GM12878 (cell line): ENCODE data around the gene GJB6. TPM values are rescaled to one million over a fixed set of nuclear protein-coding genes. Genes with fewer than 3 reads are reported as not detected.

Experiments used
- ATAC-seq: fragments of 200-7000 bp; cut with Tn5 transposase; 3 replicates; pipeline ENCODE4 v1.9.1; 2020; ENCODE audit warnings: mild to moderate bottlenecking, moderate library complexity
- BruUV-seq: library from RNA; stranded (reverse); fragments of 400-500 nt; replicated peaks from 2 replicates; lab custom pipeline; 2021; lab: Mats Ljungman, UMichigan
- CTCF ChIA-PET: fragments of 300-600 bp; sonication (Branson Sonifier 250); formaldehyde crosslinking; extraction: SDS; loops from one replicate; lab custom pipeline; 2021; ENCODE audit warnings: inconsistent platforms; lab: Yijun Ruan, JAX
- POLR2A ChIA-PET: fragments of 350-600 bp; formaldehyde crosslinking; extraction: SDS; loops from one replicate; lab custom pipeline; 2021; ENCODE audit warnings: inconsistent platforms; lab: Charles Lee
- RAD21 ChIA-PET: fragments of 300-600 bp; sonication (Branson Sonifier 250); formaldehyde crosslinking; loops from one replicate; lab custom pipeline; 2023; ENCODE audit warnings: antibody characterized with exemption; ENCODE audit not compliant: unreplicated experiment; lab: Charles Lee
- SMC1A ChIA-PET: fragments of 300-600 bp; sonication (Branson Sonifier 250); formaldehyde crosslinking; loops from one replicate; lab custom pipeline; 2023; ENCODE audit not compliant: unreplicated experiment, uncharacterized antibody; lab: Charles Lee
- DNase-seq: peaks from one replicate; pipeline ENCODE4 v3.0.0-alpha.2; 2011; ENCODE audit warnings: low read depth, low spot score
- FAIRE-seq: peaks from 3 replicates; lab custom pipeline; 2011; peaks lifted over from hg19 to GRCh38; lab: Jason Lieb, UNC
- H2AFZ ChIP-seq: 2 replicates; pipeline ENCODE4 v1.6.0; 2011; ENCODE audit warnings: low read depth, low read length, control low read depth; ENCODE audit not compliant: control insufficient read depth
- H3K27ac ChIP-seq: 2 replicates; pipeline ENCODE4 v1.5.1; 2011; ENCODE audit warnings: control low read depth; ENCODE audit not compliant: control insufficient read depth, insufficient read depth
- H3K27me3 ChIP-seq, 2 experiments: replicated peaks in 1 of 2; 2 replicates each; pipeline versions ENCODE4 v1.6.0 to v1.6.1; 2011; ENCODE audit warnings: low read length in 1 of 2; ENCODE audit not compliant: control insufficient read depth in 2 of 2, insufficient read depth in 2 of 2
- H3K36me3 ChIP-seq, 2 experiments: 2 replicates each; pipeline ENCODE4 v1.5.1; 2011; ENCODE audit warnings: low read length in 1 of 2; ENCODE audit not compliant: control insufficient read depth in 2 of 2, insufficient read depth in 2 of 2
- H3K4me1 ChIP-seq: 2 replicates; pipeline ENCODE4 v1.6.1; 2011; ENCODE audit warnings: mild to moderate bottlenecking, low read length, moderate library complexity, mixed read lengths; ENCODE audit not compliant: control insufficient read depth, insufficient read depth
- H3K4me2 ChIP-seq: 2 replicates; pipeline ENCODE4 v1.6.0; 2011; ENCODE audit warnings: control low read depth; ENCODE audit not compliant: control insufficient read depth, insufficient read depth
- H3K4me3 ChIP-seq: fragments of 200-600 bp; sonication (generic); 2 replicates; pipeline ENCODE4 v1.5.1; 2016
- H3K79me2 ChIP-seq: 2 replicates; pipeline ENCODE4 v1.6.0; 2011; ENCODE audit warnings: low read length; ENCODE audit not compliant: control insufficient read depth, insufficient read depth
- H3K9ac ChIP-seq: 2 replicates; pipeline ENCODE4 v1.8.0; 2011; ENCODE audit warnings: low read length, control low read depth, mixed read lengths; ENCODE audit not compliant: control insufficient read depth, insufficient read depth
- H3K9me3 ChIP-seq: replicated peaks from 3 replicates; pipeline ENCODE4 v1.5.1; 2011; ENCODE audit warnings: mild to moderate bottlenecking, low read length; ENCODE audit not compliant: control insufficient read depth, insufficient read depth
- H4K20me1 ChIP-seq: 2 replicates; pipeline ENCODE4 v1.6.0; 2011; ENCODE audit not compliant: control insufficient read depth, insufficient read depth
- ASH2L ChIP-seq: fragments of 300-600, 200-600 bp; sonication (generic); IDR thresholded peaks from 2 replicates; pipeline ENCODE4 v1.6.1; 2017; ENCODE audit warnings: low read depth, mild to moderate bottlenecking, borderline replicate concordance
- CBFB ChIP-seq: IDR thresholded peaks from 2 replicates; pipeline ENCODE4 v1.6.1; 2016; ENCODE audit warnings: antibody characterized with exemption, low read depth
- CHD4 ChIP-seq: fragments of 200-600 bp; sonication (generic); IDR thresholded peaks from 2 replicates; pipeline ENCODE4 v1.6.1; 2016; ENCODE audit warnings: mild to moderate bottlenecking
- EZH2 ChIP-seq: IDR thresholded peaks from 2 replicates; pipeline ENCODE4 v1.6.1; 2012; ENCODE audit warnings: low read depth, mild to moderate bottlenecking, control low read depth, inconsistent platforms, low read length, borderline replicate concordance; ENCODE audit not compliant: control insufficient read depth
- KAT2A ChIP-seq: conservative IDR thresholded peaks from 2 replicates; pipeline ENCODE4 v1.6.1; 2011; ENCODE audit warnings: low read depth, low read length; ENCODE audit not compliant: control insufficient read depth
- KLF5 ChIP-seq: fragments of 450-650 bp; IDR thresholded peaks from 2 replicates; pipeline ENCODE4 v1.6.1; 2014; ENCODE audit warnings: mild to moderate bottlenecking; ENCODE audit not compliant: partially characterized antibody
- LARP7 ChIP-seq: fragments of 450-650 bp; IDR thresholded peaks from 2 replicates; pipeline ENCODE4 v1.6.1; 2017; ENCODE audit warnings: mild to moderate bottlenecking
- MTA3 ChIP-seq: IDR thresholded peaks from 2 replicates; pipeline ENCODE4 v1.6.1; 2012; ENCODE audit warnings: low read length, inconsistent platforms, borderline replicate concordance
- POLR2A ChIP-seq: IDR thresholded peaks from 2 replicates; pipeline ENCODE4 v1.6.1; 2011; ENCODE audit warnings: low read depth, mild to moderate bottlenecking, low read length
- POLR2AphosphoS2 ChIP-seq: IDR thresholded peaks from 2 replicates; pipeline ENCODE4 v1.6.1; 2011; ENCODE audit warnings: low read depth, mild to moderate bottlenecking, low read length, improper control_type of control experiment, moderate library complexity
- RAD21 ChIP-seq: IDR thresholded peaks from 2 replicates; pipeline ENCODE4 v1.6.1; 2011; ENCODE audit warnings: mild to moderate bottlenecking, low read depth, low read length, moderate library complexity; ENCODE audit not compliant: insufficient read depth
- RFX5 ChIP-seq: IDR thresholded peaks from 2 replicates; pipeline ENCODE4 v1.6.1; 2011; ENCODE audit warnings: low read depth, low read length, improper control_type of control experiment
- SMC3 ChIP-seq: IDR thresholded peaks from 2 replicates; pipeline ENCODE4 v1.6.1; 2011; ENCODE audit warnings: low read length, improper control_type of control experiment, borderline replicate concordance
- SPI1 ChIP-seq: IDR thresholded peaks from 2 replicates; pipeline ENCODE4 v1.6.1; 2011; ENCODE audit warnings: low read depth, mild to moderate bottlenecking, low read length, moderate library complexity, borderline replicate concordance; ENCODE audit not compliant: insufficient read depth
- ZNF384 ChIP-seq: IDR thresholded peaks from 2 replicates; pipeline ENCODE4 v1.6.1; 2012; ENCODE audit warnings: low read depth, mild to moderate bottlenecking, low read length, improper control_type of control experiment, borderline replicate concordance
- WGBS: methylation state at CpG from one replicate; pipeline ENCODE4 v1.1.6; 2016; ENCODE audit warnings: low lambda C conversion rate; ENCODE audit not compliant: insufficient replicate concordance, insufficient coverage; ENCODE audit errors: missing lambda C conversion rate; 5-methylcytosine and 5-hydroxymethylcytosine counted together
- in situ Hi-C: fragments of 300-500 bp; cut with MboI; formaldehyde crosslinking; loops from 9 replicates; pipeline ENCODE4 v1.14.3; 2018; ENCODE audit warnings: mixed read lengths
- intact Hi-C: fragments of 100-400 bp; cut with micrococcal nuclease; formaldehyde crosslinking; loops from one replicate; pipeline ENCODE4 v1.14.2; 2022; ENCODE audit not compliant: unreplicated experiment
- polyA plus RNA-seq, 11 experiments: library from polyadenylated mRNA; depleted of rRNA in 4 of 11; unstranded in 6 of 11; stranded (reverse) in 5 of 11; fragments of >200 nt; fragmentation: Nextera tagmentation in 4 of 11; fragmentation: Illumina TruSeq in 1 of 11; extraction: Ambion mirVana in 4 of 11; extraction: Trizol in 1 of 11; gene quantifications; 1 replicate in 1 of 11; 2 replicates in 10 of 11; pipeline versions ENCODE4 v1.2.1 to v1.2.3, GENCODE V29; 2011 to 2016; ENCODE audit warnings: inconsistent platforms in 2 of 11, missing spikeins in 2 of 11, low read depth in 1 of 11
- total RNA-seq, 4 experiments: library from RNA; depleted of rRNA in 3 of 4; stranded (reverse); fragments of >200 nt in 3 of 4; fragmentation: Illumina TruSeq in 1 of 4; extraction: Trizol in 1 of 4; gene quantifications; 2 replicates each; pipeline versions ENCODE4 v1.2.1 to v1.2.3, GENCODE V29; 2013 to 2021
- TF ChIP-seq, protein P1 (sequence below): IDR thresholded peaks from 2 replicates; pipeline ENCODE4 v1.6.1; 2011; ENCODE audit warnings: mild to moderate bottlenecking, low read depth, low read length, moderate library complexity; ENCODE audit not compliant: insufficient replicate concordance
- TF ChIP-seq, protein P2 (sequence below): fragments of 450-650 bp; IDR thresholded peaks from 2 replicates; pipeline ENCODE4 v1.6.1; 2016; ENCODE audit warnings: mild to moderate bottlenecking
- TF ChIP-seq, protein P3 (sequence below): IDR thresholded peaks from 2 replicates; pipeline ENCODE4 v1.6.1; 2012; ENCODE audit warnings: low read length, inconsistent platforms

GJB6 gene
- total and polyA plus RNA-seq, 10 of the 15 experiments (the other 5 are each of a cell fraction or from before 2014, with no cell fraction given): 0.03 TPM; not detected in 9

DNA sequence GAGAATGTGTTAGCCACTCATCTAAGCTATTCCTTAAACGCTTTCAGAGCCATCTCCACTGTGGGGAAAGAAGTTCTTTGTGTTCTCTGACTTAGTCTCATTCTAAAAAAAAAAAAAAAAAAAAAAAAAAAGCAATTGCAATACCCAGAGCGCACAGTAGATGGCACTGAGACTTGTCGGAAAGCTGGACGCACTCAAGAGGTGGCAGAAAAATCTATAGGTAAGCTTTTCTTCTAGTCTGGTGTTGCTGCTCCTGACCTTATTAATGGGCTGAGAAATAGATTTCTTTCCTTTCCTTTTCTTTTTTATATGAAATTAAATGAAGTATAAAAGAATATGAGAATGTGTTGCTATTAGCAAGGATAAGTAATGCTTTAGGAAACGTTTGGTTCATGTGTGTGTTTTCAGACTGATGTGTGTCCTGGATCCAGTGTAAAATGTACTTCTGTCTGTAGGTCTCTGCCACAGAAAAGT, 34.7 kb downstream of the GJB6 start:
- FAIRE-seq: peak; percentile 77
- H3K9me3 ChIP-seq: no peaks in the 10 kb centered on the region; the same call in 2 of the 3 replicates
- peaks cover 4 to 21% of the 10 kb centered on the region in 2 experiments; a peak in 3 of 4 replicates for H3K27me3 ChIP-seq
- TF ChIP-seq POLR2A: no peak
- no peak for TF ChIP-seq SPI1
- TF ChIP-seq, protein P1, sequence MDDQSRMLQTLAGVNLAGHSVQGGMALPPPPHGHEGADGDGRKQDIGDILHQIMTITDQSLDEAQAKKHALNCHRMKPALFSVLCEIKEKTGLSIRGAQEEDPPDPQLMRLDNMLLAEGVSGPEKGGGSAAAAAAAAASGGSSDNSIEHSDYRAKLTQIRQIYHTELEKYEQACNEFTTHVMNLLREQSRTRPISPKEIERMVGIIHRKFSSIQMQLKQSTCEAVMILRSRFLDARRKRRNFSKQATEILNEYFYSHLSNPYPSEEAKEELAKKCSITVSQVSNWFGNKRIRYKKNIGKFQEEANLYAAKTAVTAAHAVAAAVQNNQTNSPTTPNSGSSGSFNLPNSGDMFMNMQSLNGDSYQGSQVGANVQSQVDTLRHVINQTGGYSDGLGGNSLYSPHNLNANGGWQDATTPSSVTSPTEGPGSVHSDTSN: no peak
- no peak for TF ChIP-seq LARP7
- no peak for TF ChIP-seq EZH2
- TF ChIP-seq ZNF384: peak; percentile 99
- TF ChIP-seq POLR2AphosphoS2: no peak
- no peak for TF ChIP-seq RFX5
- peak; percentile 74 for TF ChIP-seq SMC3
- no peak for TF ChIP-seq CHD4
- TF ChIP-seq CBFB: no peak
- no peak for TF ChIP-seq KAT2A
- TF ChIP-seq RAD21: peak; percentile 85
- TF ChIP-seq MTA3: no peak
- TF ChIP-seq KLF5: no peak
- TF ChIP-seq, protein P2, sequence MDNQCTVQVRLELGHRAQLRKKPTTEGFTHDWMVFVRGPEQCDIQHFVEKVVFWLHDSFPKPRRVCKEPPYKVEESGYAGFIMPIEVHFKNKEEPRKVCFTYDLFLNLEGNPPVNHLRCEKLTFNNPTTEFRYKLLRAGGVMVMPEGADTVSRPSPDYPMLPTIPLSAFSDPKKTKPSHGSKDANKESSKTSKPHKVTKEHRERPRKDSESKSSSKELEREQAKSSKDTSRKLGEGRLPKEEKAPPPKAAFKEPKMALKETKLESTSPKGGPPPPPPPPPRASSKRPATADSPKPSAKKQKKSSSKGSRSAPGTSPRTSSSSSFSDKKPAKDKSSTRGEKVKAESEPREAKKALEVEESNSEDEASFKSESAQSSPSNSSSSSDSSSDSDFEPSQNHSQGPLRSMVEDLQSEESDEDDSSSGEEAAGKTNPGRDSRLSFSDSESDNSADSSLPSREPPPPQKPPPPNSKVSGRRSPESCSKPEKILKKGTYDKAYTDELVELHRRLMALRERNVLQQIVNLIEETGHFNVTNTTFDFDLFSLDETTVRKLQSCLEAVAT: peak; percentile 60
- TF ChIP-seq ASH2L: no peak
- TF ChIP-seq, protein P3, sequence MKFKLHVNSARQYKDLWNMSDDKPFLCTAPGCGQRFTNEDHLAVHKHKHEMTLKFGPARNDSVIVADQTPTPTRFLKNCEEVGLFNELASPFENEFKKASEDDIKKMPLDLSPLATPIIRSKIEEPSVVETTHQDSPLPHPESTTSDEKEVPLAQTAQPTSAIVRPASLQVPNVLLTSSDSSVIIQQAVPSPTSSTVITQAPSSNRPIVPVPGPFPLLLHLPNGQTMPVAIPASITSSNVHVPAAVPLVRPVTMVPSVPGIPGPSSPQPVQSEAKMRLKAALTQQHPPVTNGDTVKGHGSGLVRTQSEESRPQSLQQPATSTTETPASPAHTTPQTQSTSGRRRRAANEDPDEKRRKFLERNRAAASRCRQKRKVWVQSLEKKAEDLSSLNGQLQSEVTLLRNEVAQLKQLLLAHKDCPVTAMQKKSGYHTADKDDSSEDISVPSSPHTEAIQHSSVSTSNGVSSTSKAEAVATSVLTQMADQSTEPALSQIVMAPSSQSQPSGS: no peak

More for the DNA sequence above, 34.7 kb downstream of the GJB6 start:
- ATAC-seq (peak; percentile 64), DNase-seq (no peak)
- Histone ChIP-seq H3K4me2 (no peak overlapping the region), H3K79me2 (no peaks in the 10 kb centered on the region), H3K9ac (no peak overlapping the region), H3K4me1 (peaks cover 6% of the 10 kb centered on the region; the same call in 1 of the 2 replicates), H3K36me3 (no peaks in the 10 kb centered on the region), H4K20me1 (no peaks in the 10 kb centered on the region), H3K4me3 (no peak overlapping the region), H2AFZ (no peak overlapping the region), H3K27ac (no peak overlapping the region)
- CTCF ChIA-PET: interaction anchor here (0.6 to 6.6 kb wide), 24 partner anchors 12 to 729 kb away, joined by 3 to 101 read pairs (median 4); partner anchors contain the start of gene EEF1AKMT1
- RAD21 ChIA-PET: interaction anchor here (0.7 to 1.7 kb wide), 11 partner anchors 12 to 1771 kb away, joined by 3 to 13 read pairs (median 4); partner anchors contain the start of gene CRYL1
- intact Hi-C loops: loop anchor here (1.0 to 5.0 kb wide), 2 partner anchors 292 to 630 kb away; no protein-coding TSS in a partner anchor
- POLR2A ChIA-PET: interaction anchor here (0.6 kb wide), 1 partner anchor 513 kb away, joined by 7 read pairs; no protein-coding TSS in a partner anchor
- BruUV-seq: no TSS peak
- WGBS: 10% methylated on average over 5 of the region's 5 CpGs
- in situ Hi-C loops: loop anchor here (25.0 kb wide), 1 partner anchor 640 kb away; no protein-coding TSS in a partner anchor
- SMC1A ChIA-PET: interaction anchor here (0.6 to 2.7 kb wide), 13 partner anchors 11 to 728 kb away, joined by 3 to 27 read pairs (median 4); no protein-coding TSS in a partner anchor
